ENCODE results near the gene PPP2R2B. TPM values are rescaled to one million over a fixed set of nuclear protein-coding genes. Genes with fewer than 3 reads are reported as not detected.

The PPP2R2B gene
- total and polyA plus RNA-seq, 4 donors, result 2.0 to 27.3 (median 12.0) TPM

DNA sequence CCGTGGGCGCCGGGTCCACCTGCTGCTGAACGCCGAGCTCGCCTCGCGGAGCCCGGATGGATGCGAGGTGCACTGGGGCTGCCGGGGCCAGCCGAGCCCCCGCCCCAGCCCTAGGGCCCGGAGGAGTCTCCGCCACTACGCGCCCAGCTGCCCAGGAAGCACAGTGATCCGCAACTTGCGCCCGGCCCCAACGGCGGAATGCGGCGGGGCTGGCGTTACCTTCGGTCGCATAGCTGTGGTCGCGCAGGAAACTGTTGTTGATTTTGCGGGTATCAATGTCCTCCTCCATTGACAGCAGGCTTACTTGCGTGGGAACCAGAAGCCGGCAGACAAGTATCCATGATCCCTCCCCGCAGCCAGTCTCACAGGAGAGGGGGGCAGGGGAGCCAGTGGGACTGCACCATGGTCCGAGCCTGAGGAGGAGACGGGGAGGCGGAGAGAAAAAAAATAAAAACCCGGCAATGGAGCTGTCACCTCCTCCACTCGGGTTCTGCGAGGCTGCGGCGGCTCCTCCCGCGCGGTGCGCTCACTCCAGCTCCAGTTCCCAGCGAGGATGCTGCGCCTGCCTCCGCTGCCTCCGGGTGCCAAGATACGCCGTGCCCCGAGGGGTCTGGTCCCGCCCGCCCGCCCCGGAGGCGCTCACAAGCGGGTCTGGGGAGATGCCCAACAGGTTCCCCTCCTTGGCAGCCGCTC lies 628 bp downstream of the PPP2R2B start:
- WGBS, 2 donors, result 0 to 1% methylated on average over 53 to 59 of the region's 59 CpGs
- ATAC-seq (ENCODE audit: low FRiP score), result peak; percentile 65

DNA sequence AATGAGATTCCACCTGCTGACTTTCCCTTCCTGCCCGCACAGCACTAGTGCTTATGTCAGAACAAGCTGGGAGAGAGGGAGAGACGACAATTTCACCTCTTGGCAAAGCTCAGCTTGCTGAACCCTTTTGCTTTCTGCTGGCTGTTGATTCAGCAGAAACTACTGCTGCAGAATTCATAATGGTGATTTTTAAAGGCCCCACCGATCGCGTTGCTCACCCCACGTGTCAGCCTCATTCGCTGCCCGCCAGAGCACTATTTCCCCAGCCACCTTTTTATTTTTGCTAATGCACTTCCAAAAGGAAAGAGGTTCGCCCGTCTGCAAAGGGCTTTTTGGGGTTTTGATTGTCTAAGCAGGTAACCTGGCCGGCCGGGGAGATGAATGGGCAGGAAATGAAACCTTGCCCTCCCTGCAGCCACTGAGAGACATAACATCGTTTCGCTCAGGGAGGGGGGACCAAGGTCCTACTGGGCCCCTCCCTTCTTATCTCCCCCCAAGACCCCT lies 1.3 kb downstream of the PPP2R2B start:
- H3K4me3 ChIP-seq (ENCODE audit: low read length in 2 of 2), result peak overlapping the region; percentile 79 to 89
- no peak for ATAC-seq (ENCODE audit: low FRiP score)
- H3K27ac ChIP-seq (ENCODE audit: low read depth in 1 of 2, low read length in 2 of 2), result no peak overlapping the region
- DNase-seq, result peak in 1 of 2 donors; percentile 57
- H3K4me1 ChIP-seq (ENCODE audit: control insufficient read depth in 1 of 2, insufficient read depth in 2 of 2, low read length in 2 of 2), result peaks cover 0 to 6% of the 10 kb centered on the region in 2 donors
- no peaks in the 10 kb centered on the region for H3K27me3 ChIP-seq (ENCODE audit: control insufficient read depth in 1 of 2, insufficient read depth in 2 of 2, low read length in 1 of 2)
- no peaks in the 10 kb centered on the region for H3K9me3 ChIP-seq (ENCODE audit: control insufficient read depth, low read length)
- intact Hi-C loops (cut with DNase I), result loop anchor here in 1 of 2 donors (5.0 to 10.0 kb wide), 5 partner anchors 45 to 332 kb away; no protein-coding TSS in a partner anchor
- 2 to 3% methylated on average over 14 of the region's 14 CpGs for WGBS, 2 donors
- H3K36me3 ChIP-seq (ENCODE audit: control insufficient read depth in 1 of 2, insufficient read depth in 2 of 2, low read length in 1 of 2), result no peaks in the 10 kb centered on the region

More for the DNA sequence above, 628 bp downstream of the PPP2R2B start:
- DNase-seq, result peak; percentile 51 to 81
- intact Hi-C loops (cut with DNase I), result loop anchor here in 1 of 2 donors (5.0 to 10.0 kb wide), 5 partner anchors 46 to 333 kb away; no protein-coding TSS in a partner anchor
- no peaks in the 10 kb centered on the region for H3K27me3 ChIP-seq (ENCODE audit: control insufficient read depth in 1 of 2, insufficient read depth in 2 of 2, low read length in 1 of 2)
- peak overlapping the region; percentile 79 to 89 for H3K4me3 ChIP-seq (ENCODE audit: low read length in 2 of 2)
- H3K9me3 ChIP-seq (ENCODE audit: control insufficient read depth, low read length), result no peaks in the 10 kb centered on the region
- peak overlapping the region in 1 of 2 donors; percentile 78 for H3K27ac ChIP-seq (ENCODE audit: low read depth in 1 of 2, low read length in 2 of 2)
- peaks cover 0 to 6% of the 10 kb centered on the region in 2 donors for H3K4me1 ChIP-seq (ENCODE audit: control insufficient read depth in 1 of 2, insufficient read depth in 2 of 2, low read length in 2 of 2)
- H3K36me3 ChIP-seq (ENCODE audit: control insufficient read depth in 1 of 2, insufficient read depth in 2 of 2, low read length in 1 of 2), result no peaks in the 10 kb centered on the region

DNA sequence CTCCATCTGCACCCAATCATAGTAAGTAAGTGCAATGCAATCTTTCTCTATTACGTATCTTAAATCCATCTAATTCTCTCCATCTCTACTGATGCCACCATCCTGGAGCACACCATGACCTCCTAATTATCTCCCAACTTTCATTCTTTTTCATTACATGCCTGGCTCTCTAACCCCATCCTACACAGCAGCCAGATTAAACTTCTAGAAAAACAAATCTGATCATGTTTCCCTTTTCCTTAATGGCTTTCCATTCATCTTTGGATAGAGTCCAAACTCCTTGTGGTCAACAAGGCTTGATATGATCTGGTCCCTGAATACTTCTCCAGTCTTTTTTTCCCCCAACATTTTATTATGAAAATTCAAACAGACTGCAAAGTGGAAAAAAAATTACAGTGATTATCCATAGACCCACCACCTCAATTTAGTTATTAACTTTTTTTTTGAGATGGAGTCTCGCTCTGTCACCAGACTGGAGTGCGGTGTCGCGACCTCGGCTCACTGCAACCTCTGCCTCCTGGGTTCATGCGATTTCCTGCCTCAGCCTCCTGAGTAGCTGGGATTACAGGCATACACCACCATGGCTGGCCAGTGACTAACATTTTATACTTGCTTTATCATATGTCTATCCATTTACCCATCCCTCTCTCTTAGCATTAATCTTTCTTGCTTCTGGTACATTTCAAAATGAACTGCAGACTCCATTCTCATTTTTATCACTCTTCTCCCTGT lies 5.2 kb downstream of the PPP2R2B start:
- no peak overlapping the region for H3K27ac ChIP-seq (ENCODE audit: low read depth in 1 of 2, low read length in 2 of 2)
- H3K9me3 ChIP-seq (ENCODE audit: control insufficient read depth, low read length), result no peaks in the 10 kb centered on the region
- no peaks in the 10 kb centered on the region for H3K27me3 ChIP-seq (ENCODE audit: control insufficient read depth in 1 of 2, insufficient read depth in 2 of 2, low read length in 1 of 2)
- intact Hi-C loops (cut with DNase I), result loop anchor here in 1 of 2 donors (10.0 kb wide), 2 partner anchors 209 to 329 kb away; no protein-coding TSS in a partner anchor
- 95 to 98% methylated on average over 7 of the region's 7 CpGs for WGBS, 2 donors
- ATAC-seq (ENCODE audit: low FRiP score) (no peak), DNase-seq (no peak)
- no peaks in the 10 kb centered on the region for H3K36me3 ChIP-seq (ENCODE audit: control insufficient read depth in 1 of 2, insufficient read depth in 2 of 2, low read length in 1 of 2)
- H3K4me3 ChIP-seq (ENCODE audit: low read length in 2 of 2), result no peak overlapping the region
- H3K4me1 ChIP-seq (ENCODE audit: control insufficient read depth in 1 of 2, insufficient read depth in 2 of 2, low read length in 2 of 2), result peaks cover 0 to 6% of the 10 kb centered on the region in 2 donors

DNA sequence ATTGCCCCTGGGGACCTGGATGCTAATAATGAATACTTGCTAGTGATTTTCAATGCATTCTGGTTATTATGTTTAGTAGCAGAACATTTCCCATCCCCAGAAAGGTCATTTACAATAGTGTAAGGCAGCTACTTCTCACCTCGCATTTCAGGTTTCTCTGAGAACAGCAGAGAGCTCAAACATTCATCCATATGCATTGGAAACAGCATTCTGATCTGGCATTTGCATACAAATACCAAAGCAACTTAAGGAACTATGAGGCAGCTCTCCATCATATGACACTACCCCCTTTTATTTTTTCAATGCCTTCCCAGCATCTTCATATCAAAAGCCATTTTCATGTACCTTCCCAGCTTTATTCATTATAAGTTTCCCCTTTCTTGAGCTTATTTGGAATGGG lies 6.4 kb downstream of the PPP2R2B start:
- no peak for ATAC-seq (ENCODE audit: low FRiP score)
- no peak for DNase-seq
- Histone ChIP-seq H3K9me3 (ENCODE audit: control insufficient read depth, low read length) (no peaks in the 10 kb centered on the region), H3K4me1 (ENCODE audit: control insufficient read depth in 1 of 2, insufficient read depth in 2 of 2, low read length in 2 of 2) (peaks cover 0 to 6% of the 10 kb centered on the region in 2 donors), H3K27me3 (ENCODE audit: control insufficient read depth in 1 of 2, insufficient read depth in 2 of 2, low read length in 1 of 2) (no peaks in the 10 kb centered on the region), H3K4me3 (ENCODE audit: low read length in 2 of 2) (no peak overlapping the region), H3K27ac (ENCODE audit: low read depth in 1 of 2, low read length in 2 of 2) (no peak overlapping the region), H3K36me3 (ENCODE audit: control insufficient read depth in 1 of 2, insufficient read depth in 2 of 2, low read length in 1 of 2) (no peaks in the 10 kb centered on the region)
- 76 to 86% methylated on average over 1 of the region's 1 CpG for WGBS, 2 donors
- intact Hi-C loops (cut with DNase I), result loop anchor here in 1 of 2 donors (10.0 kb wide), 2 partner anchors 207 to 327 kb away; no protein-coding TSS in a partner anchor

DNA sequence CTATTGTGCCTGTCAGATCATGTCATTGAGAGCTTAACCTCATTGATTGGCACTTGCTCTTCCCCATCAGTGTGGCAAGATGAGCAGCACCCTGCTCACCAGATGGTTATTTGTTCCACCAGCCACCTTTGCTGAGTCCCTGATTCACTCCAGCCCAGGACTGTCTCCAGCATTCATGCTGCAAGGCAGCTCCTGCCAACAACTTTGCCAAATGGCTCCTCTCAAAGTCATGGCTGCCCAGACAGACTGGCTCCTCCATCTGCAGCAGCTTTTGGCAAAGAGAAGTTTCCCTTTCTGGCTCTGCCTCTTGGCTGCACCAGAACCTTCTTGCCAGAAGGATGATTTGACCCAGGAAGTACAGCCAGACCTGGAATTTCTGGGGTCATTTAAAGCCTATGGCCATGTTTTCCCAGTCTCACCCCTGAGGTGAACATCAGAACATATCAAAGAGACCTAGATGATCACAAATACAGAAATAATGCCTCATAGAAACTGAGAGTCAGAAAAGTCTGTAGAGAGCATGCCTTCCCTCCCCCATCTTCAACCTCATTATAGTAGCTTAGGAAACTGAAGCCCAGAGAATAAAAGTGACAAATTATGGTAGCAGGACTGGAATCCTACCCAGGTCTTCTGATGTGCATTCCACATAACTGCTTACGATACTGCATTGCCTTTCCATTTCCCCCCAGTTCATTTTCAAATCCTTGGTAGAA lies 10.4 kb downstream of the PPP2R2B start:
- H3K27me3 ChIP-seq (ENCODE audit: control insufficient read depth in 1 of 2, insufficient read depth in 2 of 2, low read length in 1 of 2), result no peaks in the 10 kb centered on the region
- H3K9me3 ChIP-seq (ENCODE audit: control insufficient read depth, low read length), result no peaks in the 10 kb centered on the region
- intact Hi-C loops (cut with DNase I), result loop anchor here in 1 of 2 donors (10.0 kb wide), 1 partner anchor 133 kb away; no protein-coding TSS in a partner anchor
- H3K36me3 ChIP-seq (ENCODE audit: control insufficient read depth in 1 of 2, insufficient read depth in 2 of 2, low read length in 1 of 2), result no peaks in the 10 kb centered on the region
- no peak overlapping the region for H3K4me3 ChIP-seq (ENCODE audit: low read length in 2 of 2)
- peaks cover 0 to 4% of the 10 kb centered on the region in 2 donors for H3K4me1 ChIP-seq (ENCODE audit: control insufficient read depth in 1 of 2, insufficient read depth in 2 of 2, low read length in 2 of 2)
- no peak overlapping the region for H3K27ac ChIP-seq (ENCODE audit: low read depth in 1 of 2, low read length in 2 of 2)
- WGBS, 2 donors, result 41 to 45% methylated on average over 1 of the region's 1 CpG
- peak; percentile 36 for ATAC-seq (ENCODE audit: low FRiP score)
- no peak for DNase-seq

DNA sequence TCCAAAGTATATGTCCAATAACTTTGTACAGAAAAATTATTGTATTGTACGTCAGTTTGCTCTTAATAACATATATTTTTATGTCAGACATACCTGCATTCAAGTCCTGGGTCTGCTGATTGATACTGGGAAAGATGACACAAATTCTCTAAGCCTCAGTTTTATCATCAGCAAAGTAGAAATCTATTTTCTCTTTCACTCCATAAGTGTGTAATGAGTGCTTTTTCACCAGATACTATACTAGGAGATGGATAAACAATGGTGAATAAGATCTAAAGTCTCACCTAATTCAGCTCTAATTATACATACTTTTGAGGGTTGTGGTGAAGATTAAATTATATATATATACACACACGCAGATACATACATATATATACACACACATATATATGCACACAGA lies 12.3 kb downstream of the PPP2R2B start:
- H3K4me1 ChIP-seq (ENCODE audit: control insufficient read depth in 1 of 2, insufficient read depth in 2 of 2, low read length in 2 of 2), result peaks cover 0 to 4% of the 10 kb centered on the region in 2 donors
- WGBS, 2 donors, result 86 to 87% methylated on average over 2 of the region's 2 CpGs
- intact Hi-C loops (cut with DNase I), result loop anchor here in 1 of 2 donors (10.0 kb wide), 1 partner anchor 131 kb away; no protein-coding TSS in a partner anchor
- H3K9me3 ChIP-seq (ENCODE audit: control insufficient read depth, low read length), result no peaks in the 10 kb centered on the region
- no peak for ATAC-seq (ENCODE audit: low FRiP score)
- H3K27me3 ChIP-seq (ENCODE audit: control insufficient read depth in 1 of 2, insufficient read depth in 2 of 2, low read length in 1 of 2), result no peaks in the 10 kb centered on the region
- no peak overlapping the region for H3K4me3 ChIP-seq (ENCODE audit: low read length in 2 of 2)
- H3K27ac ChIP-seq (ENCODE audit: low read depth in 1 of 2, low read length in 2 of 2), result no peak overlapping the region
- no peaks in the 10 kb centered on the region for H3K36me3 ChIP-seq (ENCODE audit: control insufficient read depth in 1 of 2, insufficient read depth in 2 of 2, low read length in 1 of 2)
- DNase-seq, result no peak

DNA sequence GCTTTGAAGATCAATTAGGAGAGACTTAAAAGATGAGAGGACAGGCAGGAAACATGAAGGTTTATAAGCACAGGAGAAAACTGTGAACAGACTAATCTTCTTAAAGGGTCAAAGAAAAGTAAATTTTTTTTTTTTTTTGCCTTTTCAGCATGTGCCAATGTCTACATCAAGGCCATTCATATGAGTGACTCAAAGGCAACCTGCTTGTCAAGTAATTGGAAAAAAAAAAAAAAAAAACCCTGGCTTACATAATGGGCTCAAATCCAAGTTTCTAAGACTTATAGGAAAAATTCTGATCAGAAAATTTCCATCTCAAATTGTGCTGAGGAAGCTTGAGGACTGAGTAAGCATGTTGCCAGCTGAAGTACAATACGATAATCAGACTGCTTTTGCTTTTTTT lies 15.9 kb downstream of the PPP2R2B start:
- no peaks in the 10 kb centered on the region for H3K9me3 ChIP-seq (ENCODE audit: control insufficient read depth, low read length)
- intact Hi-C loops (cut with DNase I), result loop anchor here in 1 of 2 donors (5.0 to 10.0 kb wide), 2 partner anchors 35 to 128 kb away; no protein-coding TSS in a partner anchor
- H3K27me3 ChIP-seq (ENCODE audit: control insufficient read depth in 1 of 2, insufficient read depth in 2 of 2, low read length in 1 of 2), result no peaks in the 10 kb centered on the region
- 51 to 59% methylated on average over 1 of the region's 1 CpG for WGBS, 2 donors
- DNase-seq (no peak), ATAC-seq (ENCODE audit: low FRiP score) (no peak)
- no peak overlapping the region for H3K27ac ChIP-seq (ENCODE audit: low read depth in 1 of 2, low read length in 2 of 2)
- no peak overlapping the region for H3K4me3 ChIP-seq (ENCODE audit: low read length in 2 of 2)
- H3K36me3 ChIP-seq (ENCODE audit: control insufficient read depth in 1 of 2, insufficient read depth in 2 of 2, low read length in 1 of 2), result no peaks in the 10 kb centered on the region
- H3K4me1 ChIP-seq (ENCODE audit: control insufficient read depth in 1 of 2, insufficient read depth in 2 of 2, low read length in 2 of 2), result peaks cover 3 to 4% of the 10 kb centered on the region in 2 donors

All from aorta (tissue), 5 donors.